ENCODE results near the gene RXFP1.

Gene RXFP1

GRCh38 chr4:158543191-158543590, 21.5 kb downstream of the RXFP1 start:
- FAIRE-seq = no peak

GRCh38 chr4:158544141-158544540, 22.5 kb downstream of the RXFP1 start:
- FAIRE-seq = no peak

- no peak for FAIRE-seq
Observed at GRCh38 chr4:158553364-158553763, 31.7 kb downstream of the RXFP1 start.

DNA sequence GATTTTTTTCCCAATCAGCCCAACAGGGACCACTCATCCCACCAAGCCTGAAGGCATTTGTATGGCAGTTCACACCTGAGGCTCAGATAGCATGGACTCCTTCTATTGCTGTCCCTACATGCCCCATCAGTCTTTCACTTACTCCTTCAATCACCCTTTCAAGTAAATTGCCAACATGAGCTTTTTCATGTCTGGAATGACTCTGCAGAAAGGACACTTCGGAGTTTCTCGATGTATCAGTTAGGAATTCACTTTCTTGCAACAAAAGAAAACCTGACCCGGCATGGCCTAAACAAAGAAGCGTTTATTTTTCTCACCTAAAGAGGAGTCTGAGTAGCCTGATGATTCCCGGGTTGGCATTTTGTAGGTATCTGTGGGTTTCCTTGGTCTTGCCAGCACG, 38.6 kb downstream of the RXFP1 start:
- FAIRE-seq = no peak

DNA sequence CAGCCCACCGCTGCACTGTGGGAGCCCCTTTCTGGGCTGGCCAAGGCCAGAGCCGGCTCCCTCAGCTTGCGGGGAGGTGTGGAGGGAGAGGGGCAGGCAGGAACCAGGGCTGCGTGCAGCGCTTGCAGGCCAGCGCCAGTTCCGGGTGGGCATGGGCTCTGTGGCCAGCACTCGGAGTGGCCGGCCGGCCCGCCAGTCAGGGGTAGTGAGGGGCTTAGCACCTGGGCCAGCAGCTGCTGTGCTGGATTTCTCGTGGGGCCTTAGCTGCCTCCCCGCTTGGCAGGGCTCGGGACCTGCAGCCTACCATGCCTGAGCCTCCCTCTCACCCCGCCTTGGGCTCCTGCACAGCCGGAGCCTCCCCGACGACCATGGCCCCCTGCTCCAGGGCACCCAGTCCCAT, 45.2 kb downstream of the RXFP1 start:
- no peak for FAIRE-seq

GRCh38 chr4:158571736-158572135, 50.1 kb downstream of the RXFP1 start:
- FAIRE-seq = no peak

- no peak for FAIRE-seq
Observed at GRCh38 chr4:158572608-158573007, 50.9 kb downstream of the RXFP1 start.

GRCh38 chr4:158578476-158578875, 56.8 kb downstream of the RXFP1 start:
- no peak for FAIRE-seq

- FAIRE-seq = no peak
Observed at GRCh38 chr4:158580064-158580463, 58.4 kb downstream of the RXFP1 start.

DNA sequence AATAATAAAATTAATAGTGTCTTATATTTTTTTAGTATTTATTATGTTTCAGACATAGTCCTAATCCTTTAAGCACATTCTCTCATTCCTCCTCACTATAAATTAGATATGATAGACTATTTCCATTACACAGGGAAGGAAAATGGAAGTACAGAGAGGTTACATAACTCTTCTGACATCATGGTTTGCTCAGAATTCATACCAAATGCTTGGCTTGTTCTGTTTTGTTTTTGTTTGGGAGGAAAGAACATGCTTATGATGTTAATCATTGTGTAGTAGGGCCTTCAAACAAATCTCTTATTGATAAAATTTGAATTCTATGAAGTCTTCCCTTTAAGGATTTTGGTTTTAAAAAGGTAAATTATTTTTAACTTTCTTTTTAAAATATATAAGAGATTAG, 59.5 kb downstream of the RXFP1 start:
- FAIRE-seq = no peak

- FAIRE-seq = no peak
Observed at GRCh38 chr4:158586881-158587280, 65.2 kb downstream of the RXFP1 start.

- no peak for FAIRE-seq
Observed at GRCh38 chr4:158588285-158588684, 66.6 kb downstream of the RXFP1 start.

DNA sequence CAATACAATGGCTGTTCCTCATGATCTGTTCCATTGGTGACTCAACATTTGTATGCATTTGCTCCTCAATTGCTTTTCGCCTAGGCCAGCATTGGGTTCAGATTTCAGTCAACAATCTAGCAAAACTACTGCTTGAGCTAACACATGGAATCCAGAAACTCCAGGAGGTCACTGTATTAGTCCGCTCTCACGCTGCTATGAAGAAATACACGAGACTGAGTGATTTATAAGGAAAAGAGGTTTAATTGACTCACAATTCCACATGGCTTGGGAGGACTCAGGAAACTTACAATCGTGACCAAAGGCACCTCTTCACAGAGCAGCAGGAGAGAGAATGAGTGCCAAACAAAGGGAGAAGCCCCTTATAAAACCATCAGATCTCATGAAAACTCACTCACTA, 67.1 kb downstream of the RXFP1 start:
- FAIRE-seq = no peak

DNA sequence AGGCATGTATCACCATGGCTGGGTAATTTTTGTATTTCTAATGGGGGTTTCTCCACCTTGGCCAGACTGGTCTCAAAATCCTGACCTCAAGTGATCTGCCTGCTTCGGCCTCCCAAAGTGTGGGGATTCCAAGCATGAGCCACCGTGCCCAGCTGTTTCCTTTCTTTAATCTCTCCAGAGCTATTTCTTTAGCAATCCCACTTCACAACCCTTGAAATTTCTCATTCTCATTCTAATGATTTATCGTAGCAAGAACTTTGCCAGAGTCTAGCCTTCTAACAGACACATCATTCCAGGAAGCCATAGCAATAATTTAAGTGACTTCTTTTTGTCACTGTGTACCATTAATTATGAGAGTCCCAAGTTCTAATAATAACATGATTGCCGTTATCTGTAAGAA, 68.6 kb downstream of the RXFP1 start:
- no peak for FAIRE-seq

DNA sequence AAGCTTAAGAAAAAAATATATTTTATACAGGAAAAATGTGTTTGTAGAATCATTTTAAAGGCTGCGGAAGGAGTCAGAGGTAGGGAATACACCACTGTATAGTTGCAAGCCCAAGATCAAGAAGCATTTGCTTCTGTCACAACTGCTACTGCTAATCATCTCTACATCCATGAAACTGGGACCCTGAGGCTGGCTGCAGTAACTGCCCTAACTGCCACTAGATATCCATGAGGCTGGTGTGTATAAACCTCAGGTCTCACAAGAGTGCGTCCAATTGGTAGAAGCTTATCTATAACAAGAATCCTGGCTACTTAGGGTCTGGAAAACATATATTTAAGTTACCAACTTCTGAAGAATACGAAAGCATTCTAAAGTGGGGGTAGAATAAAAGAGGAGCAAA, 69.1 kb downstream of the RXFP1 start:
- FAIRE-seq = no peak

- no peak for FAIRE-seq
Observed at GRCh38 chr4:158597879-158598596, 76.4 kb downstream of the RXFP1 start.

- no peak for FAIRE-seq
Observed at GRCh38 chr4:158599150-158599549, 77.5 kb downstream of the RXFP1 start.

- no peak for FAIRE-seq
Observed at GRCh38 chr4:158599765-158600498, 78.2 kb downstream of the RXFP1 start.

DNA sequence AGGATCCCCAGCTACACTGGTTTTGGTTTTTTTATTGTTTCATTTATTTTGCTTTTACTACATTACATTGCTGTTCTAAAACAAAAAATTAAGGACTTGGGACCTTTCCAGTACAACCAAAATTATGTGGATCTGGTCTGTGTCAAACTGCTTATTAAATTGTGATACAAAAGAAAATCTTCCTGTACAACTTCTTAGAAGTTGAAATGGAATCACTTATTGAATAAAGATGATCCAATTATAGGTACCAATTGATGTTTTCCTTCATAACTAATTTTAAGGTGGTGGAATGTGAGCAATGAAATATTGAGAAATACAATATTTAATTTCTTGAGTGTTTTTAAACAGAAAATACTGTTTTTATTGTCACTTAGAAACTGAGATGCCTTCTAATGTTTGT, 82.7 kb downstream of the RXFP1 start:
- FAIRE-seq = no peak

- no peak for FAIRE-seq
Observed at GRCh38 chr4:158605393-158605792, 83.7 kb downstream of the RXFP1 start.

GRCh38 chr4:158606969-158607368, 85.3 kb downstream of the RXFP1 start:
- FAIRE-seq = no peak

DNA sequence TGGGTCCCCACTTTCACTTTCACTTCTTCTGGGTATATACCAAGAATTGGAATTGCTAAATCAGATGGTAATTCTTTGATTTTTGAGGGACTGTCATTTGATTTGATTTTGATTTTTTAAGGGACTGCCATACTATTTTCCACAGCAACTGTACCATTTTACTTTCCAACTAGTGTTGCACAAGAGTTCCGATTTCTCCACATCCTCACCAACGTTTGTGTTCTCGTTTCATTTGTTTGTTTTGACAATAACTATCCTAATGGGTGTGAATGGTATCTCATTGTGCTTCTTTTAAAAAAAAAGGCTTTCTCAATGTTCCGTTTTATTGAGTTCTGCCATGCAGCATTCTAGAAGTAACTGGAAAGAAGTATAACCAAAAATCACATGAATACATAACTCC, 87.4 kb downstream of the RXFP1 start:
- FAIRE-seq = no peak

DNA sequence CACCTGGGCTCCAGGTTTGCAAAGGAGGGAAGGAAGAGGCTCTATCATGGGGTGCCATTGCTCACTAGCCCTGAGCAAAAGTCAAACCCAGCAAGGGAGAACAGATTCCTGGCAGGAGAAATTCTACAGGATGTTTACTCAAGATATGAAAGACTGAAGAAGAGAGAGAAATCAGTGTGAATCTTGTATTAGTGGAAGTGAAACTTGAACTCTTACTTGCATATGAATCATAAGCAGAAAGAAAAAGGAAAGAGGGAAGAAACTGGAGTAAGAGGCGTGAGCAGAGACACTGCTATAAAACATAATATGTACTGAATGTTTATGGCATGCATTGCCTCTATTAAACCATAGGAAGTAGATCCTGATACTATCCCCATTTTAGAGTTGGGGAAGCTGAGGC, 89.1 kb downstream of the RXFP1 start:
- FAIRE-seq = no peak

DNA sequence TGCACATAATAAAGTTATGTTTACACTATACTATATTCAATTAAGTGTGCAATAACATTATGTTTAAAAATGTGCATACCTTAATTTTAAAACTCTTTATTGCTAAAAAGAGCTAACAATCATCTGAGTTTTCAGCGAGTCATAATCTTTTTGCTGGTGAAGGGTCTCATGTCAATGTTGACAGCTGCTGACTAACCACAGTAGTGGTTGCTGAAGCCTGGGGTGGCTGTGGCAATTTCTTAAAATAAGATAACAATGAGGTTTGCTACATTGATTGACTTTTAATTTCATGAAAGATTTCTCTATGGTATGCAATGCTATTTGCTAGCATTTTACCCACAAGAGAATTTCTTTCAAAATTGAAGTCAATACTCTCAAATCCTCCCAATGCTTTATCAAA, 91.4 kb downstream of the RXFP1 start:
- FAIRE-seq = no peak

DNA sequence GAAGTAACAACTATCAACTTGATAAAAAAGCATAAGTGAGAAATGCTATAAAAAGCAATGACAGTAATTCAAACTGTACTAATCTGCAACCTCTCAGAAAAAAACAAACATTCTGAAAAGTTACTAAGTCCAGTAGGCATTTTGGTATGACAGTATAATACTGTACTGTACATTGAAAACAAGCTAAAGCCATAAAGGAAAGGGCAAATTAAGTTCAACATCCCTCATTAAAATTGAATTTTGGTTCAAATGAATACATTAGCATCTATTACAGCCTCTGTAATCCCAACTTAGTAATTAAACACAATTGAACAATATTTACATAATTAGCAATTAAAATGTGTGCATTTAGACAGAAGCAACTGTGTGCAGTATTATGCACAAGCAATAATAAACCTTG, 96.3 kb downstream of the RXFP1 start:
- FAIRE-seq = no peak
